Measurements from ENCODE around the gene PPP1R13B. TPM values are rescaled to one million over a fixed set of nuclear protein-coding genes. Genes with fewer than 3 reads are reported as not detected.

Gene PPP1R13B
- total and polyA plus RNA-seq, 11 donors = 27.5 to 96.2 (median 75.4) TPM

- peak in 1 of 5 donors; percentile 10 for DNase-seq
- peak overlapping the region in 11 of 12 donors; percentile 77 to 96 (median 88) for H3K27ac ChIP-seq
- intact Hi-C loops (cut with DNase I) = loop anchor here in 6 of 10 donors (2.0 to 10.0 kb wide), 3 partner anchors 42 to 67 kb away; no protein-coding TSS in a partner anchor
- no peak for ATAC-seq
- H3K4me3 ChIP-seq = no peak overlapping the region
- no peaks in the 10 kb centered on the region for H3K36me3 ChIP-seq
- H3K27me3 ChIP-seq = peaks cover 0 to 9% (median 0%) of the 10 kb centered on the region in 9 donors
- 86 to 94% (median 90%) methylated on average over 11 to 13 of the region's 13 CpGs for WGBS, 4 donors
- peaks cover 0 to 36% (median 25%) of the 10 kb centered on the region in 12 donors for H3K4me1 ChIP-seq
- no peaks in the 10 kb centered on the region for H3K9me3 ChIP-seq
- TF ChIP-seq CTCF (IDR thresholded peaks at IDR 0.05) = no peak
- TF ChIP-seq POLR2A (IDR thresholded peaks at IDR 0.05) = no peak
Measured at GRCh38 chr14:103849151-103849886, 1.9 kb upstream of the PPP1R13B start.

- Histone ChIP-seq H3K4me1 (peaks cover 0 to 40% (median 25%) of the 10 kb centered on the region in 12 donors), H3K27ac (peak overlapping the region; percentile 77 to 96 (median 88)), H3K27me3 (peaks cover 0 to 9% (median 0%) of the 10 kb centered on the region in 9 donors), H3K36me3 (peaks cover 0 to 7% (median 0%) of the 10 kb centered on the region in 9 donors), H3K9me3 (no peaks in the 10 kb centered on the region), H3K4me3 (peak overlapping the region; percentile 50 to 98 (median 80))
- peak in 4 of 5 donors; percentile 46 to 61 (median 52) for DNase-seq
- intact Hi-C loops (cut with DNase I) = loop anchor here in 6 of 10 donors (2.0 to 10.0 kb wide), 3 partner anchors 41 to 68 kb away; no protein-coding TSS in a partner anchor
- no peak for TF ChIP-seq CTCF (IDR thresholded peaks at IDR 0.05)
- no peak for TF ChIP-seq POLR2A (IDR thresholded peaks at IDR 0.05)
- 12 to 54% (median 16%) methylated on average over 14 to 57 of the region's 57 CpGs for WGBS, 4 donors
- peak; percentile 43 to 66 (median 46) for ATAC-seq
Measured at GRCh38 chr14:103848175-103849077, 1.1 kb upstream of the PPP1R13B start.

GRCh38 chr14:103846543-103847450 lies 578 bp downstream of the PPP1R13B start:
- H3K27me3 ChIP-seq = peaks cover 0 to 9% (median 0%) of the 10 kb centered on the region in 9 donors
- WGBS, 4 donors = 1 to 3% (median 1%) methylated on average over 21 to 95 of the region's 95 CpGs
- TF ChIP-seq POLR2A (IDR thresholded peaks at IDR 0.05) (no peak), CTCF (IDR thresholded peaks at IDR 0.05) (no peak)
- intact Hi-C loops (cut with DNase I) = loop anchor here in 5 of 10 donors (1.0 to 10.0 kb wide), 3 partner anchors 35 to 68 kb away; no protein-coding TSS in a partner anchor
- ATAC-seq (peak in 3 of 4 donors; percentile 4 to 10 (median 5)), DNase-seq (peak; percentile 57 to 80 (median 66))
- peaks cover 0 to 17% (median 0%) of the 10 kb centered on the region in 9 donors for H3K36me3 ChIP-seq
- peak overlapping the region; percentile 76 to 96 (median 90) for H3K27ac ChIP-seq
- H3K4me1 ChIP-seq = peaks cover 0 to 48% (median 26%) of the 10 kb centered on the region in 12 donors
- peak overlapping the region; percentile 40 to 98 (median 82) for H3K4me3 ChIP-seq
- no peaks in the 10 kb centered on the region for H3K9me3 ChIP-seq

Measured in heart left ventricle (tissue), 16 donors.